Ovary (tissue), 9 donors: ENCODE data around the gene LCP1. TPM values are rescaled to one million over a fixed set of nuclear protein-coding genes. Genes with fewer than 3 reads are reported as not detected.

ENCODE experiments used
- DNase-seq, 5 donors: peaks; one replicate each; pipeline ENCODE4 v3.0.0-alpha.2; 2019 to 2020
- H3K27ac ChIP-seq, 2 donors: fragments of 200-600 bp; one replicate each; pipeline versions ENCODE4 v1.5.1 to v1.8.0; 2019 to 2022
- H3K27me3 ChIP-seq: fragments of 200-600 bp; one replicate; pipeline ENCODE4 v1.8.0; 2022
- H3K36me3 ChIP-seq: fragments of 200-600 bp; sonication (generic); one replicate; pipeline ENCODE4 v1.5.1; 2019
- H3K4me1 ChIP-seq: one replicate; pipeline ENCODE4 v1.8.1; 2013; ENCODE audit warnings: mild to moderate bottlenecking, moderate library complexity; ENCODE audit not compliant: insufficient read depth
- H3K4me3 ChIP-seq: fragments of 200-600 bp; sonication (generic); one replicate; pipeline ENCODE4 v1.5.1; 2017
- H3K9me3 ChIP-seq, 2 donors: fragments of 200-600 bp in 1 of 2; sonication (generic) in 1 of 2; one replicate each; pipeline versions ENCODE4 v1.5.1 to v1.8.1; 2013 to 2019; ENCODE audit warnings: mild to moderate bottlenecking in 1 of 2, moderate library complexity in 1 of 2
- EP300 ChIP-seq: sonication (generic); formaldehyde crosslinking; IDR thresholded peaks from one replicate; pipeline ENCODE4 v1.6.1; 2017; ENCODE audit warnings: antibody characterized with exemption
- POLR2A ChIP-seq: fragments of 450-650 bp; IDR thresholded peaks from one replicate; pipeline ENCODE4 v1.6.1; 2017; ENCODE audit warnings: antibody characterized with exemption, mild to moderate bottlenecking, moderate library complexity
- WGBS, 3 donors: extraction: QIAGEN DNeasy Blood & Tissue Kit in 1 of 3; methylation state at CpG; one replicate each; pipeline versions ENCODE4 v1.1.5 to v1.1.7; 2013 to 2017; 5-methylcytosine and 5-hydroxymethylcytosine counted together
- intact Hi-C, 4 donors: fragments of 100-400 bp; cut with DNase I; formaldehyde crosslinking; loops; one replicate each; pipeline versions ENCODE4 v1.11.0 to v1.15.1; 2022 to 2023
- polyA plus RNA-seq, 2 donors: library from polyadenylated mRNA; stranded (reverse); fragments of 200-250 nt in 1 of 2; fragments of 350-450 nt in 1 of 2; fragmentation: Illumina TruSeq in 1 of 2; extraction: RNeasy Lipid Tissue Mini Kit (QIAGEN cat#74804) in 1 of 2; gene quantifications; one replicate each; pipeline ENCODE4 v1.2.3, GENCODE V29; 2013 to 2014
- total RNA-seq, 7 donors: library from RNA; depleted of rRNA in 2 of 7; stranded (reverse); fragments of >200 nt in 2 of 7; fragmentation: NEBNext Ultra II Directional in 3 of 7; extraction: Animal tissue kit (Norgen Biotek cat#: 25700) in 3 of 7; gene quantifications; one replicate each; pipeline versions ENCODE4 v1.1.0 to v1.2.4, GENCODE V29; 2016 to 2023
- TF ChIP-seq, protein P1 (sequence below), 3 donors: fragments of 450-650 bp in 2 of 3; fragments of 200-600 bp in 1 of 3; IDR thresholded peaks; one replicate each; pipeline versions ENCODE4 v1.5.1 to v1.8.0; 2016 to 2022; ENCODE audit warnings: antibody characterized with exemption in 3 of 3, mild to moderate bottlenecking in 1 of 3
- donor health status: DM: no; HTN: no; CAD: no; lungs with moderate emphysema.
- donor health status: DM: no; HTN: no; CAD: no.
- donor health status: Bipolar disorder and iron deficiency.
- donor health status: DM: yes; HTN: yes; CAD: no.
- donor health status: DM: no; HTN: no; CAD: no.
- donor health status: DM: yes; HTN: yes; CAD: no.

The LCP1 gene
- total and polyA plus RNA-seq, 9 donors = 5.7 to 56.9 (median 13.8) TPM

DNA sequence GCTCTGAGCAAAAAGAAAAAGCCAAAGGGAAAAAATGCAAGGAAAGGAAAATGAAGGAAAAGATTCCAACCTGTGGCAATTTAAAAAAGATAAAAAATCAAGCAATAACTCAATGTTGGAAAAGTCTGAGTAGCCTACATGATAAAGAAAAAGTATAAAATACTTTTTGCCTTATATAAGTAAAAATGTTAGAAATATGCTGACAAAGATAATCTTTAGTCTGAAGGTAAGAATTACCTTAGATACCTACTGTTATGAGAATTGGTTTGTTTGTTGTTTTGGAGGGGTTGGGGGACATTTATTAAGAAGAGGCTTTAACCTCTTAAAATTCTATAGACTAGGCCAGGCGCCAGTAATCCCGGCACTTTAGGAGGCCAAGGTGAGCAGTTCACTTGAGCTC, 47.5 kb downstream of the LCP1 start:
- no peaks in the 10 kb centered on the region for H3K36me3 ChIP-seq
- no peaks in the 10 kb centered on the region for H3K4me1 ChIP-seq
- intact Hi-C loops = no loop called here
- 66 to 80% (median 80%) methylated on average over 2 of the region's 2 CpGs for WGBS, 3 donors
- H3K27ac ChIP-seq = no peak overlapping the region
- no peak overlapping the region for H3K4me3 ChIP-seq
- DNase-seq = no peak
- H3K9me3 ChIP-seq = no peaks in the 10 kb centered on the region
- TF ChIP-seq POLR2A (no peak), EP300 (no peak)
- no peaks in the 10 kb centered on the region for H3K27me3 ChIP-seq

DNA sequence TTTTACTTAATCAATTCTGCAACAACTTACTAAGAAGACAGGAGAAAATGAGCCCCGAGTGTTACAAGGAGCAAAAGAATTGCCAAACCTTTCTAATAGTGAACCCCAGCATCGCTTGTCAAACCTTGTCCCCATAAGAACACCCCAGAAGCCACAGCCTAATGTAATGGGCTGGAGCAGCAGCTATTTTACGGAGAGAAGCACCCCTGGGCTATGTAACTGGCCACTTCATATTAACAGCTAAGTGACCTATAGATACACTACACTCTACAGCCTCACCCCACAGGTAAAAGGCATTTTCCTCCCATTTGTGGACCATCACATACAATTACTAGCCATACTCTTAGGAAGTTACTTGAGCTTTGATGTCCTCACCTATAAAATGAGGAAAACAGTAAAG, 49.9 kb downstream of the LCP1 start:
- intact Hi-C loops = no loop called here

DNA sequence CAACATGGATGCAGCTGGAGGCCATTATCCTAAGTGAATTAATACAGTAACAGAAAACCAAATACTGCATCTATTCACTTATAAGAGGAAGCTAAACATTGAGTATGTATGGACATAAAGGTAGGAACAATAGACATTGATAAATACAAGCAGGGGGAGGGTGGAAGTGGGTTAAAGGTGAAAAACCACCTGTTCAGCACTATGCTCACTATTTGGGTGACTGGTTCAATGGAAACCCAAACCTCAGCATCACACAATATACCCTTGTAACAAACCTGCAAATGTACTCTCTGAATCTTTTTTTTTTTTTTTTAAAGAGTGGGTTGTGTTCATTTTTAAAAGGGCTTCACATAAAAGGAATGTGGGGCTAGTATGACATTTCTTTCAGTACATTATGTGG, 50.3 kb downstream of the LCP1 start:
- no peak overlapping the region for H3K27ac ChIP-seq
- intact Hi-C loops = no loop called here
- H3K4me3 ChIP-seq = no peak overlapping the region
- H3K36me3 ChIP-seq = no peaks in the 10 kb centered on the region
- no peaks in the 10 kb centered on the region for H3K9me3 ChIP-seq
- H3K4me1 ChIP-seq = no peaks in the 10 kb centered on the region
- no peaks in the 10 kb centered on the region for H3K27me3 ChIP-seq
- TF ChIP-seq POLR2A (no peak), EP300 (no peak)
- TF ChIP-seq, protein P1, sequence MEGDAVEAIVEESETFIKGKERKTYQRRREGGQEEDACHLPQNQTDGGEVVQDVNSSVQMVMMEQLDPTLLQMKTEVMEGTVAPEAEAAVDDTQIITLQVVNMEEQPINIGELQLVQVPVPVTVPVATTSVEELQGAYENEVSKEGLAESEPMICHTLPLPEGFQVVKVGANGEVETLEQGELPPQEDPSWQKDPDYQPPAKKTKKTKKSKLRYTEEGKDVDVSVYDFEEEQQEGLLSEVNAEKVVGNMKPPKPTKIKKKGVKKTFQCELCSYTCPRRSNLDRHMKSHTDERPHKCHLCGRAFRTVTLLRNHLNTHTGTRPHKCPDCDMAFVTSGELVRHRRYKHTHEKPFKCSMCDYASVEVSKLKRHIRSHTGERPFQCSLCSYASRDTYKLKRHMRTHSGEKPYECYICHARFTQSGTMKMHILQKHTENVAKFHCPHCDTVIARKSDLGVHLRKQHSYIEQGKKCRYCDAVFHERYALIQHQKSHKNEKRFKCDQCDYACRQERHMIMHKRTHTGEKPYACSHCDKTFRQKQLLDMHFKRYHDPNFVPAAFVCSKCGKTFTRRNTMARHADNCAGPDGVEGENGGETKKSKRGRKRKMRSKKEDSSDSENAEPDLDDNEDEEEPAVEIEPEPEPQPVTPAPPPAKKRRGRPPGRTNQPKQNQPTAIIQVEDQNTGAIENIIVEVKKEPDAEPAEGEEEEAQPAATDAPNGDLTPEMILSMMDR (IDR thresholded peaks at IDR 0.05) = no peak
- no peak for DNase-seq

More for the DNA sequence above, 49.9 kb downstream of the LCP1 start:
- Histone ChIP-seq H3K9me3 (no peaks in the 10 kb centered on the region), H3K4me3 (no peak overlapping the region), H3K27ac (no peak overlapping the region), H3K27me3 (no peaks in the 10 kb centered on the region), H3K36me3 (no peaks in the 10 kb centered on the region), H3K4me1 (no peaks in the 10 kb centered on the region)
- no peak for DNase-seq
- TF ChIP-seq EP300 = no peak
- no peak for TF ChIP-seq POLR2A
- TF ChIP-seq, protein P1 (IDR thresholded peaks at IDR 0.05) = no peak
- WGBS, 3 donors = 90 to 97% (median 90%) methylated on average over 3 of the region's 3 CpGs

DNA sequence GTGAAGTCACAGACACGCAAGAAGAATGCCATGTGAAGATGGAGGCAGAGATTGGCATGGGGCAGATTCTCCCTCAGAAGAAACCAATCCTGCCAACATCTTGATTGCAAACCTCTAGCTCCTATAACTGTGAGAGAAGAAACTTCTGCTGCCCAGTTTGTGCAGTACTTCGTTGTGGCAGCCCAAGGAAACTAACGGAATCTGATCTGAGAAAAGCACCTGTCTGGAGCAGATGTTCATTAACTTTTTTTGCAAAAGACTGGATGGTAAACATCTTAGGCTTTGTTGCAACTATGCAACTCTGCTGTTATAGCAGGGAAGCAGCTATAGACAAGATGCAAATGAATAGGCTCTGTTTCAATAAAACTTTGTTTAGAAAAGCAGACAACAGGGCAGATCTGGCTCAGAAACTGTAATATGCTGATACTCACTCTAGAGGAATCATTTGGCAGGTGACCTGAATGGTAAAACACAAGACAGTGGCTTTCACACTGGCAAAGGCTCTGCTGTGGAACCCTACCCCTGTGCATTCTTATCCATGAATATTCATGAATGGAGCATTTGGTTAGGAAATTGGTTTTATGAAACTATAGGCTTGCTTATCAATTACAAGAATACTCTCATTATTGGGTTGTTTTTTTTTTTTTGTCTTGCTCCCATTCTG, 51.9 kb downstream of the LCP1 start:
- no peak for DNase-seq
- Histone ChIP-seq H3K4me3 (no peak overlapping the region), H3K36me3 (no peaks in the 10 kb centered on the region), H3K9me3 (no peaks in the 10 kb centered on the region), H3K27ac (no peak overlapping the region), H3K27me3 (no peaks in the 10 kb centered on the region), H3K4me1 (no peaks in the 10 kb centered on the region)
- TF ChIP-seq EP300 = no peak
- TF ChIP-seq POLR2A = no peak
- intact Hi-C loops = no loop called here
- 78 to 89% (median 78%) methylated on average over 3 of the region's 3 CpGs for WGBS, 3 donors

DNA sequence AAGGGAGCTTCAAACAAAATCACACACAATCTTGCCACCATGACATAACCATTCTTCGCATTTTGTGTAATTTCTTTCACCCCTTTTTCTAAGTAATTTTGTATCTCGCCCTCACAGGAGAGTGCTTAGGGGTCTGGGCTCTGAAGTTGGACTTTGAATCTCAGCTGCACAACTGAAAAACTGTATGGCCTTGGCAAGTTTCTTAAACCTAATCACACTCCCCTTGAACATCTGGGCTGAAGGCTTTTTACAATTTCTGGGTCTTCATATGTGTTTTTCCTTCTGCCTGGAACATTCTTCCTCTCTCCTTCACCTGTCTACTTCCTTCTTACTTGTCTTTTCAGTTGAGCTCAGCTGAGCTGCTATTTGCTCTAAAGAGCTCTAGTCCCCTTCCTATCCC, 52.9 kb downstream of the LCP1 start:
- TF ChIP-seq POLR2A = no peak
- TF ChIP-seq, protein P1 (IDR thresholded peaks at IDR 0.05) = no peak
- no peak for TF ChIP-seq EP300
- intact Hi-C loops = no loop called here
- no peaks in the 10 kb centered on the region for H3K36me3 ChIP-seq
- WGBS, 3 donors = 63 to 82% (median 68%) methylated on average over 2 of the region's 2 CpGs
- H3K9me3 ChIP-seq = no peaks in the 10 kb centered on the region
- no peak overlapping the region for H3K27ac ChIP-seq
- no peak overlapping the region for H3K4me3 ChIP-seq
- no peaks in the 10 kb centered on the region for H3K4me1 ChIP-seq
- no peak for DNase-seq
- H3K27me3 ChIP-seq = no peaks in the 10 kb centered on the region
